GM23248 (cell line): Measurements from ENCODE around the gene RHEB.

Source experiments
- EZH2 ChIP-seq: fragments of 200-600 bp; sonication (generic); IDR thresholded peaks from 2 replicates; pipeline ENCODE4 v1.6.1; 2018; ENCODE audit warnings: antibody characterized with exemption, mild to moderate bottlenecking; ENCODE audit not compliant: insufficient read depth, poor library complexity, severe bottlenecking
- EZH2phosphoT487 ChIP-seq: fragments of 200-600 bp; sonication (generic); IDR thresholded peaks from 2 replicates; pipeline ENCODE4 v1.6.1; 2018; ENCODE audit warnings: antibody characterized with exemption, moderate library complexity, mild to moderate bottlenecking, low read depth; ENCODE audit not compliant: insufficient read depth

DNA sequence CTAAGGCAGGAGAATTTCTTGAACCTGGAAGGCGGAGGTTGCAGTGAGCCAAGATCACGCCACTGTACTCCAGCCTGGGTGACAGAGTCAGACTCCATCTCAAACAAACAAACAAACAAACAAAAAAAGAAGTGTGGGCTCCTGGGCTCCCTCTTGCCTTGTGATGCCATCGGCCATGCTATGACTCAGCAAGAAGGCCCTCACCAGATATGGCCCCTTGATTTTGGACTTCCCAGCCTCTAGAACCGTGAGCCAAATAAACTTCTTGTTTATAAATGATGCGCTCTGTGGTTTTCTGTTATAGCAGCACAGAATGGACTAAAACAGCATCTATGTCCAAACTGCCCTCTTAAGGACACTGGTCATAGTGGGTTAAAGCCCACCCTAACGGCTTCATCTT, 29.9 kb upstream of the RHEB start:
- no peak for TF ChIP-seq EZH2
- TF ChIP-seq EZH2phosphoT487: no peak
